ENCODE results near the gene ZNF467.
A peak's percentile ranks its signal among the peaks of the same experiment; 100 is the strongest.

Gene ZNF467

DNA sequence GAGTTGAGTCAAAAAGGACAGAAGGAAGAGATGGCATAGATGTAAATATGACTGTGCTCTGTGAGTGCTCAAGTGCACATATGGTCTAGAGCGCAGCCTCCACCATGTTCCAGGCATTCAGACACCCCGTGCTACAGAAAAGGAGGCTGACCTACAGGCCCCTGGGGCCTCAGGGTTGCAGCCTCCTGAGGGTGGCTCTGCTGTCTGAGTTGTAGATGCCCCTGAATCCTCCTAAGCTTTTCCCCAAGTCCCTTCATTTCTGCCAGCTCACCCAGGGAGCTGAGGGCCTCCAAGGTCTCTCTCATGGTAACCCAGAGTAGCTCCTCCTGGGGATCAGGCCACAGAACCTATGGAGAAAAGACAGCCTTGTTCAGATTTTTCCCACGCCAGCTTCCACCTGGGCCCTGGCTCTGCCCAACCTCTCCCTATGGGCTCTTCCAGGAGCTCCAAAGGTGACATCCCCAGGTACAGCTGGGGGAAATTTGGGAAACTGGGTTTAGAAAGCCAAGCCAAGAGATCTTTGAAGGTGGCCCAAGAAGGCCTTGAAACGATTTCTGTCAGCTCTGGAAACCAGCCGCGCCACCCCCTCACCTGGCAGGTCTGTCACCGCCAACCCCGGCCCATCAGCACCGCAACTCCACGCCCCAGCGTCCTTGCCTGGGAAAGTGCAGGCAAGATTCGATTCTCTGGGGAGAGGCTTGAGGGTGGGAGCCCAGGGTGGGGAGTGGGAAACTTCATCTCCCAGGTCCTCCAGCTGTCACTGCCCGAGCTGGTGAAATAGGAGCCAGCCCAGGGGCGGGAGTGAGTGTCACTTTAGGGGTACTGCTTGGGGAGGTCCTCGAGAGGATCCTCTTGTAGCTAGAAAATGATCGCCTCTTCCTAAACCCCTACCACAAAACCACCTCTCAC, 2.4 kb downstream of the ZNF467 start:
- Histone ChIP-seq H3K23ac (ENCODE audit: low read length in 2 of 2) (no peak overlapping the region), H3K9me3 (ENCODE audit: control insufficient read depth, low read length) (no peaks in the 10 kb centered on the region), H3K36me3 (ENCODE audit: control insufficient read depth in 1 of 2, insufficient read depth in 2 of 2, low read depth in 1 of 2, low read length in 2 of 2) (no peaks in the 10 kb centered on the region), H3K4me3 (ENCODE audit: insufficient read depth in 1 of 2, low read depth in 1 of 2, low read length in 2 of 2) (peak overlapping the region; percentile 41 to 56), H2BK12ac (ENCODE audit: low read length in 2 of 2) (peak overlapping the region in 1 of 2 experiments; percentile 70), H3K14ac (ENCODE audit: low read length in 2 of 2) (no peak overlapping the region), H4K8ac (ENCODE audit: low read length) (peak overlapping the region; percentile 94), H3K4me2 (ENCODE audit: low read length, poor library complexity, severe bottlenecking) (peak overlapping the region; percentile 81), H3K4me1 (ENCODE audit: control insufficient read depth, insufficient read depth, low read depth, low read length) (peaks cover 27% of the 10 kb centered on the region), H2BK15ac (ENCODE audit: low read depth, poor library complexity, severe bottlenecking) (peak overlapping the region; percentile 86), H2BK120ac (ENCODE audit: low read depth, low read length) (peak overlapping the region; percentile 80), H3K9ac (ENCODE audit: low read length) (no peak overlapping the region), H3K27ac (ENCODE audit: low read length, poor library complexity, severe bottlenecking) (no peak overlapping the region), H4K91ac (ENCODE audit: low read length) (peak overlapping the region; percentile 78), H3K27me3 (ENCODE audit: control insufficient read depth in 1 of 2, insufficient read depth in 1 of 2, low read length in 2 of 2) (peaks cover 64 to 72% of the 10 kb centered on the region in 2 experiments), H2AK5ac (ENCODE audit: low read length, severe bottlenecking) (no peak overlapping the region), H2BK5ac (ENCODE audit: low read depth, low read length, poor library complexity, severe bottlenecking) (no peak overlapping the region), H2AFZ (ENCODE audit: low read depth, low read length) (no peak overlapping the region), H3K4ac (ENCODE audit: low read depth in 1 of 2, low read length in 2 of 2) (peak overlapping the region; percentile 49 to 60), H3K18ac (ENCODE audit: low read depth in 1 of 2, low read length in 2 of 2) (peak overlapping the region; percentile 78 to 82), H3K79me1 (replicated peaks; ENCODE audit: low read length, poor library complexity, severe bottlenecking) (no peaks in the 10 kb centered on the region)
- no peak for DNase-seq
- WGBS: 46% methylated on average over 9 of the region's 16 CpGs

DNA sequence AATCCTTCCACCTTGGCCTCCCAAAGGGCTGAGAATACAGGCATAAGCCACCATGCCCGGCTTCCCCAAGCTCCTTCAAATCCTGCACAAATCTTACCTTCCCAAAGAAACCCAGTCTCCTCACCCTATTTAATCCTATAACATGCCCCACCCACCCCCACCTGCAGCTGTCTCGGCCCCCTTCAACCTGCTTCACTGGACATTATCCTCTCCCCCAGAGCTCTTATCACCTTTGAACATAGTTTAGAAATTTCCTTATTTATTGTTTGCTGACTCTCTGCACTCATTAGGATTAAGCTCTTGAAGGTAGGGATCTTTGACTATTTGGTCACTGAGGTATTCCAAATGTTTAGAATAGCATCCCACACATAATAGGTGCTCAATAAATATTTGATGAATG, 3.5 kb downstream of the ZNF467 start:
- Histone ChIP-seq H3K4me1 (ENCODE audit: control insufficient read depth, insufficient read depth, low read depth, low read length) (peaks cover 29% of the 10 kb centered on the region), H3K79me1 (replicated peaks; ENCODE audit: low read length, poor library complexity, severe bottlenecking) (no peaks in the 10 kb centered on the region), H2BK120ac (ENCODE audit: low read depth, low read length) (no peak overlapping the region), H2AFZ (ENCODE audit: low read depth, low read length) (no peak overlapping the region), H3K36me3 (ENCODE audit: control insufficient read depth in 1 of 2, insufficient read depth in 2 of 2, low read depth in 1 of 2, low read length in 2 of 2) (peaks cover 0 to 8% of the 10 kb centered on the region in 2 experiments), H3K27ac (ENCODE audit: low read length, poor library complexity, severe bottlenecking) (no peak overlapping the region), H3K27me3 (ENCODE audit: control insufficient read depth in 1 of 2, insufficient read depth in 1 of 2, low read length in 2 of 2) (peaks cover 64 to 73% of the 10 kb centered on the region in 2 experiments), H3K4me3 (ENCODE audit: insufficient read depth in 1 of 2, low read depth in 1 of 2, low read length in 2 of 2) (no peak overlapping the region), H2BK15ac (ENCODE audit: low read depth, poor library complexity, severe bottlenecking) (no peak overlapping the region), H2AK5ac (ENCODE audit: low read length, severe bottlenecking) (no peak overlapping the region), H3K18ac (ENCODE audit: low read depth in 1 of 2, low read length in 2 of 2) (no peak overlapping the region), H3K23ac (ENCODE audit: low read length in 2 of 2) (no peak overlapping the region), H2BK12ac (ENCODE audit: low read length in 2 of 2) (no peak overlapping the region), H3K9ac (ENCODE audit: low read length) (no peak overlapping the region), H3K14ac (ENCODE audit: low read length in 2 of 2) (no peak overlapping the region), H2BK5ac (ENCODE audit: low read depth, low read length, poor library complexity, severe bottlenecking) (no peak overlapping the region), H3K4me2 (ENCODE audit: low read length, poor library complexity, severe bottlenecking) (no peak overlapping the region), H4K91ac (ENCODE audit: low read length) (no peak overlapping the region), H3K9me3 (ENCODE audit: control insufficient read depth, low read length) (no peaks in the 10 kb centered on the region), H4K8ac (ENCODE audit: low read length) (no peak overlapping the region), H3K4ac (ENCODE audit: low read depth in 1 of 2, low read length in 2 of 2) (no peak overlapping the region)
- 85% methylated on average over 2 of the region's 2 CpGs for WGBS
- DNase-seq: no peak

DNA sequence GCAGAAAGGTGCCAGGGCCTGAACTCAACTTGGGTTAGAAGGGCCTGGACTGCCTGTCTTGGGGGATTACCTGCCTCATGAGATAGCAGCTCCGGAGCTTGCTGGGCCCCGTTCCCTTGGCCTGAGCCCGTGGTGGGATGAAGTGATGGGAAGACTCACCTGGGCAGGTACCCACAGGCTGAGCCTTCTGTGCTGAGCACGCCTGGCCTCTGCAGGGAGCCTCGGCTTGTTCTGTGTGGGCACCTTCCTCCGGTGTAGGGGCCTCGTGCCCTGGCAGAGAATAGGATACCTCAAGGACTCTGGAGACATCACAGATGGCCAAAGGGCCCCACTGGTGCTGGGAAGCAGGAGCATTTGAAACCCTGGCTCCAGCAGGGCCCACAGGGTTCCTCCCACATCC, 4.5 kb downstream of the ZNF467 start:
- Histone ChIP-seq H3K4ac (ENCODE audit: low read depth in 1 of 2, low read length in 2 of 2) (no peak overlapping the region), H3K4me3 (ENCODE audit: insufficient read depth in 1 of 2, low read depth in 1 of 2, low read length in 2 of 2) (no peak overlapping the region), H3K79me1 (replicated peaks; ENCODE audit: low read length, poor library complexity, severe bottlenecking) (no peaks in the 10 kb centered on the region), H2AFZ (ENCODE audit: low read depth, low read length) (no peak overlapping the region), H3K23ac (ENCODE audit: low read length in 2 of 2) (no peak overlapping the region), H2BK15ac (ENCODE audit: low read depth, poor library complexity, severe bottlenecking) (no peak overlapping the region), H3K18ac (ENCODE audit: low read depth in 1 of 2, low read length in 2 of 2) (no peak overlapping the region), H2BK120ac (ENCODE audit: low read depth, low read length) (no peak overlapping the region), H3K14ac (ENCODE audit: low read length in 2 of 2) (no peak overlapping the region), H2AK5ac (ENCODE audit: low read length, severe bottlenecking) (no peak overlapping the region), H3K27me3 (ENCODE audit: control insufficient read depth in 1 of 2, insufficient read depth in 1 of 2, low read length in 2 of 2) (peaks cover 64 to 71% of the 10 kb centered on the region in 2 experiments), H3K9ac (ENCODE audit: low read length) (no peak overlapping the region), H2BK12ac (ENCODE audit: low read length in 2 of 2) (no peak overlapping the region), H2BK5ac (ENCODE audit: low read depth, low read length, poor library complexity, severe bottlenecking) (no peak overlapping the region), H4K91ac (ENCODE audit: low read length) (peak overlapping the region; percentile 11), H3K4me1 (ENCODE audit: control insufficient read depth, insufficient read depth, low read depth, low read length) (peaks cover 24% of the 10 kb centered on the region), H3K4me2 (ENCODE audit: low read length, poor library complexity, severe bottlenecking) (no peak overlapping the region), H4K8ac (ENCODE audit: low read length) (no peak overlapping the region), H3K9me3 (ENCODE audit: control insufficient read depth, low read length) (no peaks in the 10 kb centered on the region), H3K27ac (ENCODE audit: low read length, poor library complexity, severe bottlenecking) (no peak overlapping the region), H3K36me3 (ENCODE audit: control insufficient read depth in 1 of 2, insufficient read depth in 2 of 2, low read depth in 1 of 2, low read length in 2 of 2) (peaks cover 0 to 12% of the 10 kb centered on the region in 2 experiments)
- 79% methylated on average over 7 of the region's 7 CpGs for WGBS
- no peak for DNase-seq

DNA sequence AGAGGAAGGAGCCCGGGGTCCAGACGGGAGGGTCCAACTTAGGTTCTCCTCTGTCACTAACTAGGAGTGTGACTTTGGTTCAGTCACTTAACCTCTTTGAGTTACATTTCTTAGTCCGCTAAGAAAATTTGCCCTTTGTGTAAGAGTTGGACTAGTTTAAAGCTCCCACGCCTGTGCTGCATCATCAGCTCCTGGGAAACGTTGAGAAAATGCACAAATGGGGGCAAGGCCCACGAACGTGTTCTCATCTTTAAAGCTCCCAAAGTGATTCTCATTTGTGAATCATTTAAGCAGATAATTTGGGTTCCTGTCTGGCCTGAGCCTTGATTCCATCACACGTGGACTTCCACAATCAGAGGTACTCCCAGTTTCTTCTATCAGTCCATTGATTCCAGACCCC, 6.3 kb downstream of the ZNF467 start:
- Histone ChIP-seq H2AFZ (ENCODE audit: low read depth, low read length) (no peak overlapping the region), H4K8ac (ENCODE audit: low read length) (no peak overlapping the region), H3K27ac (ENCODE audit: low read length, poor library complexity, severe bottlenecking) (no peak overlapping the region), H2BK12ac (ENCODE audit: low read length in 2 of 2) (no peak overlapping the region), H2BK15ac (ENCODE audit: low read depth, poor library complexity, severe bottlenecking) (no peak overlapping the region), H3K4me3 (ENCODE audit: insufficient read depth in 1 of 2, low read depth in 1 of 2, low read length in 2 of 2) (no peak overlapping the region), H4K91ac (ENCODE audit: low read length) (no peak overlapping the region), H3K18ac (ENCODE audit: low read depth in 1 of 2, low read length in 2 of 2) (no peak overlapping the region), H2AK5ac (ENCODE audit: low read length, severe bottlenecking) (no peak overlapping the region), H3K9ac (ENCODE audit: low read length) (no peak overlapping the region), H3K36me3 (ENCODE audit: control insufficient read depth in 1 of 2, insufficient read depth in 2 of 2, low read depth in 1 of 2, low read length in 2 of 2) (peaks cover 0 to 12% of the 10 kb centered on the region in 2 experiments), H3K4me2 (ENCODE audit: low read length, poor library complexity, severe bottlenecking) (no peak overlapping the region), H2BK5ac (ENCODE audit: low read depth, low read length, poor library complexity, severe bottlenecking) (no peak overlapping the region), H3K4me1 (ENCODE audit: control insufficient read depth, insufficient read depth, low read depth, low read length) (peaks cover 8% of the 10 kb centered on the region), H3K79me1 (replicated peaks; ENCODE audit: low read length, poor library complexity, severe bottlenecking) (no peaks in the 10 kb centered on the region), H2BK120ac (ENCODE audit: low read depth, low read length) (no peak overlapping the region), H3K27me3 (ENCODE audit: control insufficient read depth in 1 of 2, insufficient read depth in 1 of 2, low read length in 2 of 2) (peaks cover 80 to 86% of the 10 kb centered on the region in 2 experiments), H3K9me3 (ENCODE audit: control insufficient read depth, low read length) (no peaks in the 10 kb centered on the region), H3K23ac (ENCODE audit: low read length in 2 of 2) (no peak overlapping the region), H3K14ac (ENCODE audit: low read length in 2 of 2) (no peak overlapping the region), H3K4ac (ENCODE audit: low read depth in 1 of 2, low read length in 2 of 2) (no peak overlapping the region)
- DNase-seq: no peak
- WGBS: 80% methylated on average over 8 of the region's 8 CpGs
